ENCODE measurements around the gene ZNF677. TPM values are rescaled to one million over a fixed set of nuclear protein-coding genes. Genes with fewer than 3 reads are reported as not detected.
"Not testable (repeated sequence)": the region's sequence is repeated elsewhere in the genome, so short reads cannot be mapped to it uniquely, and the experiment has no call there.

Gene ZNF677
- total and polyA plus RNA-seq, 2 donors (not counting 3 experiments of a cell fraction or from before 2014, with no cell fraction given): 13.4 to 21.0 TPM

GRCh38 chr19:53285087-53285486, 30.4 kb upstream of the ZNF677 start:
- no TSS peak for BruUV-seq (replicated peaks)
- no peak for FAIRE-seq
- dilution Hi-C loops (cut with MboI; ENCODE audit: extremely low pct_ligation_motif_present, low sequenced_read_pairs): no loop called here

DNA sequence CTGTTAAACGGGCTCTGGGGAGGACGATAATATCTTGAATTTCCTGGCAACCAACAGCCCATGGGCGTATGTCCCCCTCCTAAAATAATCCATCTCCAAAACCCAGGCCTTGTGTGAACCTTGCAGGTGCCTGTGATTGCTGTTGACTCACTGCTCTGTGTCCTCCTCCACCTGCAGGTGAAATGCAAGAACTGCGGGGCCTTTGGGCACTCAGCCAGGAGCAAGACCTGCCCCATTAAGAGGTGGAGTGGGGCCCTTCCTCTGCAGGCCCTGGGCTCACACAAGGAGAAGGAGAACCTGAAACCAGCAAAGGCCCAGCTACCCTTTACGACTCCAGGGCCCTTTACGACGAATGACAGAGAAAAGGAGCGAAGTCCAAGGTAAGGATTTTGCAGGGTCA, 27.3 kb upstream of the ZNF677 start:
- H3K79me2 ChIP-seq (ENCODE audit: control insufficient read depth, insufficient read depth, low read length); dilution Hi-C loops (cut with MboI; ENCODE audit: extremely low pct_ligation_motif_present, low sequenced_read_pairs); BruUV-seq (replicated peaks); H4K20me1 ChIP-seq (replicated peaks; ENCODE audit: control insufficient read depth, extremely low read depth, insufficient read depth, low read length); H3K27me3 ChIP-seq (ENCODE audit: control insufficient read depth in 2 of 2, insufficient read depth in 2 of 2, low read length in 2 of 2); H3K36me3 ChIP-seq (ENCODE audit: control insufficient read depth in 2 of 2, extremely low read depth in 1 of 2, insufficient read depth in 2 of 2, low read length in 2 of 2); POLR2A ChIA-PET; H3K27ac ChIP-seq (ENCODE audit: insufficient read depth, low read depth, low read length); CTCF ChIA-PET; FAIRE-seq; H3K4me1 ChIP-seq (ENCODE audit: control insufficient read depth, extremely low read depth, insufficient read depth, low read length); H3K9me3 ChIP-seq (replicated peaks; ENCODE audit: control insufficient read depth, insufficient read depth, low read length); H3K4me2 ChIP-seq (ENCODE audit: insufficient read depth, low read length); DNase-seq (ENCODE audit: low read depth, low spot score); H3K4me3 ChIP-seq (replicated peaks in 1 of 3; ENCODE audit: insufficient read depth in 1 of 3, low read depth in 1 of 3, low read length in 3 of 3); H3K9me1 ChIP-seq (replicated peaks; ENCODE audit: control insufficient read depth, extremely low read depth, insufficient read depth, low read length); H2AFZ ChIP-seq (ENCODE audit: low read depth, low read length); H3K9ac ChIP-seq (replicated peaks; ENCODE audit: extremely low read depth, insufficient read depth, low read length); intact Hi-C loops (cut with micrococcal nuclease): not testable (repeated sequence)

More at GRCh38 chr19:53285087-53285486, 30.4 kb upstream of the ZNF677 start:
- no peak for DNase-seq (ENCODE audit: low read depth, low spot score)
- Histone ChIP-seq H4K20me1 (replicated peaks; ENCODE audit: control insufficient read depth, extremely low read depth, insufficient read depth, low read length) (no peaks in the 10 kb centered on the region), H3K27me3 (ENCODE audit: control insufficient read depth in 2 of 2, insufficient read depth in 2 of 2, low read length in 2 of 2) (no peaks in the 10 kb centered on the region), H3K79me2 (ENCODE audit: control insufficient read depth, insufficient read depth, low read length) (no peaks in the 10 kb centered on the region), H3K4me1 (ENCODE audit: control insufficient read depth, extremely low read depth, insufficient read depth, low read length) (no peaks in the 10 kb centered on the region), H3K9me3 (replicated peaks; ENCODE audit: control insufficient read depth, insufficient read depth, low read length) (no peaks in the 10 kb centered on the region), H3K4me2 (ENCODE audit: insufficient read depth, low read length) (no peak overlapping the region), H3K27ac (ENCODE audit: insufficient read depth, low read depth, low read length) (no peak overlapping the region), H3K36me3 (ENCODE audit: control insufficient read depth in 2 of 2, extremely low read depth in 1 of 2, insufficient read depth in 2 of 2, low read length in 2 of 2) (no peaks in the 10 kb centered on the region), H3K9me1 (replicated peaks; ENCODE audit: control insufficient read depth, extremely low read depth, insufficient read depth, low read length) (no peaks in the 10 kb centered on the region), H3K4me3 (replicated peaks in 1 of 3; ENCODE audit: insufficient read depth in 1 of 3, low read depth in 1 of 3, low read length in 3 of 3) (no peak overlapping the region), H3K9ac (replicated peaks; ENCODE audit: extremely low read depth, insufficient read depth, low read length) (no peak overlapping the region), H2AFZ (ENCODE audit: low read depth, low read length) (no peak overlapping the region)
- TF ChIP-seq JUN (IDR thresholded peaks at IDR 0.05; ENCODE audit: borderline replicate concordance, insufficient read depth, insufficient read length, low read depth) (no peak), POLR2AphosphoS5 (IDR thresholded peaks at IDR 0.05; ENCODE audit: insufficient read depth, low read depth, low read length) (no peak), EZH2 (IDR thresholded peaks at IDR 0.05; ENCODE audit: borderline replicate concordance, low read depth, low read length, severe bottlenecking) (no peak), MYC (IDR thresholded peaks at IDR 0.05; ENCODE audit: low read depth, low read length) (no peak), FOS (IDR thresholded peaks at IDR 0.05; ENCODE audit: borderline replicate concordance, insufficient read depth, low read length) (no peak)
- TF ChIP-seq, protein P1, sequence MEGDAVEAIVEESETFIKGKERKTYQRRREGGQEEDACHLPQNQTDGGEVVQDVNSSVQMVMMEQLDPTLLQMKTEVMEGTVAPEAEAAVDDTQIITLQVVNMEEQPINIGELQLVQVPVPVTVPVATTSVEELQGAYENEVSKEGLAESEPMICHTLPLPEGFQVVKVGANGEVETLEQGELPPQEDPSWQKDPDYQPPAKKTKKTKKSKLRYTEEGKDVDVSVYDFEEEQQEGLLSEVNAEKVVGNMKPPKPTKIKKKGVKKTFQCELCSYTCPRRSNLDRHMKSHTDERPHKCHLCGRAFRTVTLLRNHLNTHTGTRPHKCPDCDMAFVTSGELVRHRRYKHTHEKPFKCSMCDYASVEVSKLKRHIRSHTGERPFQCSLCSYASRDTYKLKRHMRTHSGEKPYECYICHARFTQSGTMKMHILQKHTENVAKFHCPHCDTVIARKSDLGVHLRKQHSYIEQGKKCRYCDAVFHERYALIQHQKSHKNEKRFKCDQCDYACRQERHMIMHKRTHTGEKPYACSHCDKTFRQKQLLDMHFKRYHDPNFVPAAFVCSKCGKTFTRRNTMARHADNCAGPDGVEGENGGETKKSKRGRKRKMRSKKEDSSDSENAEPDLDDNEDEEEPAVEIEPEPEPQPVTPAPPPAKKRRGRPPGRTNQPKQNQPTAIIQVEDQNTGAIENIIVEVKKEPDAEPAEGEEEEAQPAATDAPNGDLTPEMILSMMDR (IDR thresholded peaks at IDR 0.05; ENCODE audit: extremely low read depth in 1 of 2, insufficient read depth in 1 of 2, low read depth in 1 of 2, low read length in 2 of 2): no peak
- intact Hi-C loops (cut with micrococcal nuclease): no loop called here
- ChIA-PET POLR2A (no interaction called here), CTCF (no interaction called here)

Data from endothelial cell of umbilical vein (primary cell).